Measurements from ENCODE around the gene TMEFF1.

GRCh38 chr9:100598641-100599145, 125.7 kb downstream of the TMEFF1 start:
- peak in 1 of 3 donors; percentile 57 for TF ChIP-seq POLR2AphosphoS5 (IDR thresholded peaks at IDR 0.05)
- TF ChIP-seq EP300 (IDR thresholded peaks at IDR 0.05): no peak
- TF ChIP-seq POLR2A (IDR thresholded peaks at IDR 0.05): no peak
- TF ChIP-seq CTCF (IDR thresholded peaks at IDR 0.05): peak in 1 of 7 experiments; percentile 19
